Measurements from ENCODE around the gene HEATR5A. TPM values are rescaled to one million over a fixed set of nuclear protein-coding genes. Genes with fewer than 3 reads are reported as not detected.

The HEATR5A gene
- polyA plus RNA-seq, 1 donor (not counting 4 experiments of a cell fraction or from before 2014, with no cell fraction given): 16.7 TPM

DNA sequence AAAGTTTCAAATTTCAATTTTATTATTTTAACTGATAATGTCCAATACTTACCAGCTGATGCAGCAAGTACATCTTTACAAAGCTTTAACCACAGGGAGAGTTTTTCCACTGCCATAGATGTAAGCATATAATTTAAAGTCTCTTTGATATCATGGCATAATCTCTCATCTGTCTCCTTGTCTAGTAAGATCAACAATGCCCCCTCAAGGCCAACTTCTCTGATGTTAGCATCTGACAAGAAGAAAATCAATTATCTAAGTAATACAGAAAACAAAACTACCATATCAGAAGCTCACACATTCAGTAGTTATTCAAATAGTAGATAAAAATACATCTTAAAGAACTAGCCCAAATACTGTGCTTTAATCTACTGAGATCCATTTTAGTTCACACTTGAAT is 94.2 kb downstream of the HEATR5A start:
- Histone ChIP-seq H3K27me3 (ENCODE audit: control insufficient read depth, extremely low read depth, insufficient read depth, low read length) (no peaks in the 10 kb centered on the region), H3K9me3 (ENCODE audit: control insufficient read depth, low read depth, low read length) (peaks cover 2% of the 10 kb centered on the region), H3K4me1 (ENCODE audit: control insufficient read depth, extremely low read depth, insufficient read depth, low read length) (no peaks in the 10 kb centered on the region), H3K36me3 (ENCODE audit: control insufficient read depth in 2 of 2, extremely low read depth in 1 of 2, insufficient read depth in 2 of 2, low read length in 2 of 2) (peaks cover 0 to 1% of the 10 kb centered on the region in 2 experiments), H3K9ac (ENCODE audit: control insufficient read depth, extremely low read depth, insufficient read depth, low read length) (no peak overlapping the region), H3K79me2 (ENCODE audit: control insufficient read depth, insufficient read depth, low read length) (no peaks in the 10 kb centered on the region), H3K4me2 (ENCODE audit: control insufficient read depth, extremely low read depth, insufficient read depth, low read depth, low read length) (no peak overlapping the region), H3K4me3 (ENCODE audit: control insufficient read depth in 2 of 3, extremely low read depth in 1 of 3, insufficient read depth in 2 of 3, low read depth in 1 of 3, low read length in 3 of 3) (no peak overlapping the region), H4K20me1 (ENCODE audit: control insufficient read depth, extremely low read depth, insufficient read depth, low read length) (no peaks in the 10 kb centered on the region), H3K9me1 (ENCODE audit: control insufficient read depth, extremely low read depth, insufficient read depth, low read length) (no peaks in the 10 kb centered on the region), H2AFZ (ENCODE audit: control insufficient read depth, low read length) (no peak overlapping the region), H3K27ac (ENCODE audit: control insufficient read depth, insufficient read depth, low read length) (no peak overlapping the region)
- TF ChIP-seq, protein P1, sequence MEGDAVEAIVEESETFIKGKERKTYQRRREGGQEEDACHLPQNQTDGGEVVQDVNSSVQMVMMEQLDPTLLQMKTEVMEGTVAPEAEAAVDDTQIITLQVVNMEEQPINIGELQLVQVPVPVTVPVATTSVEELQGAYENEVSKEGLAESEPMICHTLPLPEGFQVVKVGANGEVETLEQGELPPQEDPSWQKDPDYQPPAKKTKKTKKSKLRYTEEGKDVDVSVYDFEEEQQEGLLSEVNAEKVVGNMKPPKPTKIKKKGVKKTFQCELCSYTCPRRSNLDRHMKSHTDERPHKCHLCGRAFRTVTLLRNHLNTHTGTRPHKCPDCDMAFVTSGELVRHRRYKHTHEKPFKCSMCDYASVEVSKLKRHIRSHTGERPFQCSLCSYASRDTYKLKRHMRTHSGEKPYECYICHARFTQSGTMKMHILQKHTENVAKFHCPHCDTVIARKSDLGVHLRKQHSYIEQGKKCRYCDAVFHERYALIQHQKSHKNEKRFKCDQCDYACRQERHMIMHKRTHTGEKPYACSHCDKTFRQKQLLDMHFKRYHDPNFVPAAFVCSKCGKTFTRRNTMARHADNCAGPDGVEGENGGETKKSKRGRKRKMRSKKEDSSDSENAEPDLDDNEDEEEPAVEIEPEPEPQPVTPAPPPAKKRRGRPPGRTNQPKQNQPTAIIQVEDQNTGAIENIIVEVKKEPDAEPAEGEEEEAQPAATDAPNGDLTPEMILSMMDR (optimal IDR thresholded peaks at IDR 0.05 in 1 of 3, IDR thresholded peaks at IDR 0.05 in 1 of 3, conservative IDR thresholded peaks at IDR 0.05 in 1 of 3; ENCODE audit: extremely low read depth in 1 of 3, insufficient read depth in 2 of 3, low read length in 3 of 3): peak in 1 of 3 experiments; percentile 3
- TF ChIP-seq EZH2 (IDR thresholded peaks at IDR 0.05; ENCODE audit: low read length): no peak
- DNase-seq (ENCODE audit: low read depth, low spot score): no peak
- dilution Hi-C loops (cut with MboI; ENCODE audit: extremely low pct_ligation_motif_present, low sequenced_read_pairs): no loop called here
- FAIRE-seq: no peak

DNA sequence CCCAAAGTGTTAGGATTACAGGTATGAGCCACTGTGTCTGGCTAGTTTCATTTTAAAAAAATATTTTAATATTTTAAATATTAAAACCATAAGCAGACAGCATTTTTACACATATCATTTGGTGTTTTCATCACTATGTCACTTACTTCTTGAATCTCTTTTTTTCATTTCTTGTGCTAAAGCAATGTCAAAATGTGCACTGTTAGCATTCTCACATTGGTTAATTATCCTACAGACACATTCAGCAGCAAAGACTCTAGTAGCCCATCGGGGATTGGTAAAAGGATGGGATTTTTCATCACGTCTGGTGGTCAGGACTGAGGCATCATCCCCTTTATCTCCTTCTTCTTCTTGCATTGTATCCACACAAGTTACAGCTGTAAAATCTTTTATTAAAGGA is 96.9 kb downstream of the HEATR5A start:
- no peaks in the 10 kb centered on the region for H4K20me1 ChIP-seq (ENCODE audit: control insufficient read depth, extremely low read depth, insufficient read depth, low read length)
- no peak overlapping the region for H3K4me2 ChIP-seq (ENCODE audit: control insufficient read depth, extremely low read depth, insufficient read depth, low read depth, low read length)
- no peak overlapping the region for H2AFZ ChIP-seq (ENCODE audit: control insufficient read depth, low read length)
- no peak overlapping the region for H3K27ac ChIP-seq (ENCODE audit: control insufficient read depth, insufficient read depth, low read length)
- H3K4me3 ChIP-seq (ENCODE audit: control insufficient read depth in 2 of 3, extremely low read depth in 1 of 3, insufficient read depth in 2 of 3, low read depth in 1 of 3, low read length in 3 of 3): no peak overlapping the region
- H3K79me2 ChIP-seq (ENCODE audit: control insufficient read depth, insufficient read depth, low read length): no peaks in the 10 kb centered on the region
- peaks cover 0 to 3% of the 10 kb centered on the region in 2 experiments for H3K36me3 ChIP-seq (ENCODE audit: control insufficient read depth in 2 of 2, extremely low read depth in 1 of 2, insufficient read depth in 2 of 2, low read length in 2 of 2)
- no peaks in the 10 kb centered on the region for H3K4me1 ChIP-seq (ENCODE audit: control insufficient read depth, extremely low read depth, insufficient read depth, low read length)
- TF ChIP-seq EZH2 (IDR thresholded peaks at IDR 0.05; ENCODE audit: low read length): no peak
- TF ChIP-seq, protein P1 (optimal IDR thresholded peaks at IDR 0.05 in 1 of 3, IDR thresholded peaks at IDR 0.05 in 1 of 3, conservative IDR thresholded peaks at IDR 0.05 in 1 of 3; ENCODE audit: extremely low read depth in 1 of 3, insufficient read depth in 2 of 3, low read length in 3 of 3): no peak
- no peaks in the 10 kb centered on the region for H3K9me1 ChIP-seq (ENCODE audit: control insufficient read depth, extremely low read depth, insufficient read depth, low read length)
- FAIRE-seq (no peak), DNase-seq (ENCODE audit: low read depth, low spot score) (no peak)
- no peaks in the 10 kb centered on the region for H3K9me3 ChIP-seq (ENCODE audit: control insufficient read depth, low read depth, low read length)
- no peak overlapping the region for H3K9ac ChIP-seq (ENCODE audit: control insufficient read depth, extremely low read depth, insufficient read depth, low read length)
- dilution Hi-C loops (cut with MboI; ENCODE audit: extremely low pct_ligation_motif_present, low sequenced_read_pairs): no loop called here
- no peaks in the 10 kb centered on the region for H3K27me3 ChIP-seq (ENCODE audit: control insufficient read depth, extremely low read depth, insufficient read depth, low read length)

All from keratinocyte (primary cell).